Liver (tissue), 9 donors: ENCODE results near the gene RAB38. TPM values are rescaled to one million over a fixed set of nuclear protein-coding genes. Genes with fewer than 3 reads are reported as not detected.

ENCODE experiments used
- DNase-seq: peaks from one replicate; pipeline ENCODE4 v3.0.0-alpha.2; 2017; ENCODE audit warnings: low spot score
- H3K27ac ChIP-seq, 2 donors: one replicate each; pipeline ENCODE4 v1.7.0; 2013; ENCODE audit warnings: inconsistent platforms in 2 of 2, low read length in 2 of 2, control low read depth in 1 of 2, low read depth in 1 of 2, mild to moderate bottlenecking in 1 of 2
- H3K27me3 ChIP-seq, 4 donors: one replicate each; pipeline versions ENCODE4 v1.6.1 to v1.7.0; 2013; ENCODE audit warnings: low read length in 3 of 4, inconsistent platforms in 1 of 4, mild to moderate bottlenecking in 1 of 4, moderate library complexity in 1 of 4; ENCODE audit not compliant: control insufficient read depth in 4 of 4, insufficient read depth in 4 of 4
- H3K36me3 ChIP-seq, 4 donors: one replicate each; pipeline versions ENCODE4 v1.6.1 to v1.7.0; 2013; ENCODE audit warnings: low read length in 3 of 4, mild to moderate bottlenecking in 3 of 4, low read depth in 1 of 4, moderate library complexity in 1 of 4; ENCODE audit not compliant: control insufficient read depth in 4 of 4, insufficient read depth in 3 of 4
- H3K4me1 ChIP-seq, 4 donors: one replicate each; pipeline versions ENCODE4 v1.6.1 to v1.7.0; 2013; ENCODE audit warnings: low read length in 3 of 4, mild to moderate bottlenecking in 3 of 4, moderate library complexity in 1 of 4; ENCODE audit not compliant: control insufficient read depth in 4 of 4, insufficient read depth in 4 of 4
- H3K4me3 ChIP-seq, 3 donors: one replicate each; pipeline versions ENCODE4 v1.6.1 to v1.7.0; 2013; ENCODE audit warnings: low read length in 3 of 3, control low read depth in 1 of 3, low read depth in 1 of 3, mild to moderate bottlenecking in 1 of 3
- H3K9ac ChIP-seq, 2 donors: one replicate each; pipeline ENCODE4 v1.7.0; 2013; ENCODE audit warnings: low read length in 2 of 2, mild to moderate bottlenecking in 2 of 2, moderate library complexity in 2 of 2, control low read depth in 1 of 2, low read depth in 1 of 2
- H3K9me3 ChIP-seq, 4 donors: one replicate each; pipeline versions ENCODE4 v1.6.1 to v1.7.0; 2013; ENCODE audit warnings: low read length in 3 of 4; ENCODE audit not compliant: control insufficient read depth in 4 of 4
- EGR1 ChIP-seq, 2 donors: IDR thresholded peaks; 2 replicates each; pipeline ENCODE4 v1.6.1; 2016 to 2018; ENCODE audit warnings: antibody characterized with exemption in 2 of 2, low read depth in 2 of 2
- FOXA1 ChIP-seq: IDR thresholded peaks from 2 replicates; pipeline ENCODE4 v1.6.1; 2016; ENCODE audit warnings: antibody characterized with exemption
- FOXA2 ChIP-seq: IDR thresholded peaks from 2 replicates; pipeline ENCODE4 v1.6.1; 2016; ENCODE audit warnings: antibody characterized with exemption
- GABPA ChIP-seq, 2 donors: IDR thresholded peaks in 1 of 2; conservative IDR thresholded peaks in 1 of 2; 2 replicates each; pipeline ENCODE4 v1.6.1; 2016; ENCODE audit warnings: antibody characterized with exemption in 2 of 2, mild to moderate bottlenecking in 1 of 2, moderate library complexity in 1 of 2
- HNF4A ChIP-seq, 2 donors: conservative IDR thresholded peaks; 2 replicates each; pipeline ENCODE4 v1.6.1; 2016; ENCODE audit warnings: antibody characterized with exemption in 2 of 2, mild to moderate bottlenecking in 2 of 2
- HNF4G ChIP-seq: IDR thresholded peaks from 2 replicates; pipeline ENCODE4 v1.6.1; 2016; ENCODE audit warnings: antibody characterized with exemption
- JUND ChIP-seq, 2 donors: IDR thresholded peaks; 2 replicates each; pipeline ENCODE4 v1.6.1; 2016; ENCODE audit warnings: antibody characterized with exemption in 2 of 2
- MAX ChIP-seq: IDR thresholded peaks from 2 replicates; pipeline ENCODE4 v1.6.1; 2016; ENCODE audit warnings: antibody characterized with exemption
- NR2F2 ChIP-seq: IDR thresholded peaks from 2 replicates; pipeline ENCODE4 v1.6.1; 2016; ENCODE audit warnings: antibody characterized with exemption
- RAD21 ChIP-seq, 2 donors: IDR thresholded peaks; 2 replicates each; pipeline ENCODE4 v1.6.1; 2016; ENCODE audit warnings: antibody characterized with exemption in 2 of 2, mild to moderate bottlenecking in 2 of 2
- REST ChIP-seq: IDR thresholded peaks from 2 replicates; pipeline ENCODE4 v1.6.1; 2016; ENCODE audit warnings: antibody characterized with exemption, mild to moderate bottlenecking
- RXRA ChIP-seq, 2 donors: IDR thresholded peaks; 2 replicates each; pipeline ENCODE4 v1.6.1; 2017 to 2018; ENCODE audit warnings: antibody characterized with exemption in 2 of 2, mild to moderate bottlenecking in 1 of 2
- SP1 ChIP-seq: IDR thresholded peaks from 2 replicates; pipeline ENCODE4 v1.6.1; 2018; ENCODE audit warnings: antibody characterized with exemption, mild to moderate bottlenecking
- TAF1 ChIP-seq: conservative IDR thresholded peaks from 2 replicates; pipeline ENCODE4 v1.6.1; 2016; ENCODE audit warnings: antibody characterized with exemption, mild to moderate bottlenecking
- YY1 ChIP-seq: IDR thresholded peaks from 2 replicates; pipeline ENCODE4 v1.6.1; 2016; ENCODE audit warnings: antibody characterized with exemption, mild to moderate bottlenecking
- ZBTB33 ChIP-seq: IDR thresholded peaks from 2 replicates; pipeline ENCODE4 v1.6.1; 2016; ENCODE audit warnings: antibody characterized with exemption
- WGBS: extraction: QIAGEN DNeasy Blood & Tissue Kit; methylation state at CpG from one replicate; pipeline ENCODE4 v1.1.7; 2013; 5-methylcytosine and 5-hydroxymethylcytosine counted together
- polyA plus RNA-seq, 2 donors: library from polyadenylated mRNA; stranded (reverse) in 1 of 2; unstranded in 1 of 2; fragments of 200-250 nt in 1 of 2; fragments of >200 nt in 1 of 2; fragmentation: Nextera tagmentation in 1 of 2; extraction: Ambion mirVana in 1 of 2; gene quantifications; one replicate each; pipeline versions ENCODE4 v1.2.1 to v1.2.3, GENCODE V29; 2013 to 2015
- total RNA-seq, 2 donors: library from RNA; depleted of rRNA; stranded (reverse); fragments of >200 nt; gene quantifications; one replicate each; pipeline ENCODE4 v1.2.3, GENCODE V29; 2014
- TF ChIP-seq, protein P1 (sequence below): IDR thresholded peaks from 2 replicates; pipeline ENCODE4 v1.6.1; 2016; ENCODE audit warnings: antibody characterized with exemption
- TF ChIP-seq, protein P2 (sequence below): fragments of 150-350 bp; IDR thresholded peaks from 2 replicates; pipeline ENCODE4 v1.5.1; 2017; ENCODE audit warnings: improper control_type of control experiment, low read depth, low read length; ENCODE audit not compliant: missing input control
- donor health status: healthy.
- donor health status: healthy.
- donor health status: healthy.
- donor health status: healthy.
- donor health status: healthy.

Gene RAB38
- total and polyA plus RNA-seq, 4 donors = 0.32 to 2.2 (median 0.48) TPM

DNA sequence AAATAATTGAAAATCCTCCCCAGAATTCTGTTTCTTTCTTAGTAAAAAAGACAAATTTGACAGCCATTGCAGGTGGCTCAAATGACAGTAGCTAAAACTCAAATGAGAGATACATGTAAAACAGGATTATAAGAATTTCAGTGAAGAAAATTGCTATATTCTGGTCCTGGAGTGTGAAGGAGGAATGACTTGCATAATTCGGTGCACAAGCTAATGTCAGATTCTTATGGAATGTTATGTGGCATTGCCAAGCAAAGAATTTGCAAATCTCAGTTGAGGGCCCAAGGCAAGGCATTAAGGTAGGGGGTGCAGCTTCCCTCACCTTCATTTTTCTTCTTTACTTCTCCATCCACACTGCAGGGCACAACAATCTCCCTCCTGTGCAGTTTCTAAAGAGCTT lies 35.4 kb downstream of the RAB38 start:
- Histone ChIP-seq H3K4me1 (no peaks in the 10 kb centered on the region), H3K27me3 (no peaks in the 10 kb centered on the region), H3K9me3 (no peaks in the 10 kb centered on the region), H3K9ac (no peak overlapping the region), H3K27ac (no peak overlapping the region), H3K4me3 (no peak overlapping the region), H3K36me3 (no peaks in the 10 kb centered on the region)
- no peak for DNase-seq
- WGBS = 38% methylated on average over 1 of the region's 1 CpG
- no peak for TF ChIP-seq TAF1
- no peak for TF ChIP-seq RXRA (IDR thresholded peaks at IDR 0.05)
- no peak for TF ChIP-seq MAX
- no peak for TF ChIP-seq NR2F2
- TF ChIP-seq HNF4G = no peak
- no peak for TF ChIP-seq RAD21 (IDR thresholded peaks at IDR 0.05)
- TF ChIP-seq REST = no peak
- TF ChIP-seq GABPA (IDR thresholded peaks at IDR 0.05 in 1 of 2, conservative IDR thresholded peaks at IDR 0.05 in 1 of 2) = no peak
- no peak for TF ChIP-seq HNF4A (conservative IDR thresholded peaks at IDR 0.05)
- TF ChIP-seq SP1 = no peak
- TF ChIP-seq, protein P1, sequence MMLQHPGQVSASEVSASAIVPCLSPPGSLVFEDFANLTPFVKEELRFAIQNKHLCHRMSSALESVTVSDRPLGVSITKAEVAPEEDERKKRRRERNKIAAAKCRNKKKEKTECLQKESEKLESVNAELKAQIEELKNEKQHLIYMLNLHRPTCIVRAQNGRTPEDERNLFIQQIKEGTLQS = no peak
- TF ChIP-seq ZBTB33 = no peak
- TF ChIP-seq FOXA2 = no peak
- no peak for TF ChIP-seq FOXA1
- no peak for TF ChIP-seq JUND (IDR thresholded peaks at IDR 0.05)
- TF ChIP-seq YY1 = no peak
- no peak for TF ChIP-seq EGR1 (IDR thresholded peaks at IDR 0.05; ENCODE audit: low read depth in 2 of 2)
- TF ChIP-seq, protein P2, sequence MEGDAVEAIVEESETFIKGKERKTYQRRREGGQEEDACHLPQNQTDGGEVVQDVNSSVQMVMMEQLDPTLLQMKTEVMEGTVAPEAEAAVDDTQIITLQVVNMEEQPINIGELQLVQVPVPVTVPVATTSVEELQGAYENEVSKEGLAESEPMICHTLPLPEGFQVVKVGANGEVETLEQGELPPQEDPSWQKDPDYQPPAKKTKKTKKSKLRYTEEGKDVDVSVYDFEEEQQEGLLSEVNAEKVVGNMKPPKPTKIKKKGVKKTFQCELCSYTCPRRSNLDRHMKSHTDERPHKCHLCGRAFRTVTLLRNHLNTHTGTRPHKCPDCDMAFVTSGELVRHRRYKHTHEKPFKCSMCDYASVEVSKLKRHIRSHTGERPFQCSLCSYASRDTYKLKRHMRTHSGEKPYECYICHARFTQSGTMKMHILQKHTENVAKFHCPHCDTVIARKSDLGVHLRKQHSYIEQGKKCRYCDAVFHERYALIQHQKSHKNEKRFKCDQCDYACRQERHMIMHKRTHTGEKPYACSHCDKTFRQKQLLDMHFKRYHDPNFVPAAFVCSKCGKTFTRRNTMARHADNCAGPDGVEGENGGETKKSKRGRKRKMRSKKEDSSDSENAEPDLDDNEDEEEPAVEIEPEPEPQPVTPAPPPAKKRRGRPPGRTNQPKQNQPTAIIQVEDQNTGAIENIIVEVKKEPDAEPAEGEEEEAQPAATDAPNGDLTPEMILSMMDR = no peak
